Ishikawa (cell line): ENCODE data around the gene YWHAB.

Experiments
- CEBPB ChIP-seq: IDR thresholded peaks from 2 replicates; pipeline ENCODE4 v1.6.1; 2012
- CREB1 ChIP-seq: IDR thresholded peaks from 2 replicates; pipeline ENCODE4 v1.6.1; 2012; ENCODE audit warnings: low read depth
- EGR1 ChIP-seq: IDR thresholded peaks from 2 replicates; pipeline ENCODE4 v1.6.1; 2012
- EP300 ChIP-seq: IDR thresholded peaks from 2 replicates; pipeline ENCODE4 v1.6.1; 2012; ENCODE audit warnings: borderline replicate concordance
- FOXM1 ChIP-seq: IDR thresholded peaks from 2 replicates; pipeline ENCODE4 v1.6.1; 2012; ENCODE audit warnings: low read depth, borderline replicate concordance
- NFIC ChIP-seq: IDR thresholded peaks from 2 replicates; pipeline ENCODE4 v1.6.1; 2012
- RAD21 ChIP-seq: IDR thresholded peaks from 2 replicates; pipeline ENCODE4 v1.6.1; 2012; ENCODE audit warnings: low read depth
- TAF1 ChIP-seq: IDR thresholded peaks from 2 replicates; pipeline ENCODE4 v1.6.1; 2012; ENCODE audit warnings: low read depth, mild to moderate bottlenecking
- TCF12 ChIP-seq: IDR thresholded peaks from 2 replicates; pipeline ENCODE4 v1.6.1; 2012; ENCODE audit warnings: low read depth
- TEAD4 ChIP-seq: IDR thresholded peaks from 2 replicates; pipeline ENCODE4 v1.6.1; 2012
- YY1 ChIP-seq: IDR thresholded peaks from 2 replicates; pipeline ENCODE4 v1.6.1; 2012; ENCODE audit warnings: low read depth
- ZBTB7A ChIP-seq: IDR thresholded peaks from 2 replicates; pipeline ENCODE4 v1.6.1; 2012; ENCODE audit warnings: low read depth
- TF ChIP-seq, protein P1 (sequence below): IDR thresholded peaks from 2 replicates; pipeline ENCODE4 v1.6.1; 2012
- TF ChIP-seq, protein P2 (sequence below): IDR thresholded peaks from 2 replicates; pipeline ENCODE4 v1.6.1; 2012; ENCODE audit warnings: low read depth, mild to moderate bottlenecking
- TF ChIP-seq, protein P3 (sequence below): IDR thresholded peaks from 2 replicates; pipeline ENCODE4 v1.6.1; 2012

The YWHAB gene

DNA sequence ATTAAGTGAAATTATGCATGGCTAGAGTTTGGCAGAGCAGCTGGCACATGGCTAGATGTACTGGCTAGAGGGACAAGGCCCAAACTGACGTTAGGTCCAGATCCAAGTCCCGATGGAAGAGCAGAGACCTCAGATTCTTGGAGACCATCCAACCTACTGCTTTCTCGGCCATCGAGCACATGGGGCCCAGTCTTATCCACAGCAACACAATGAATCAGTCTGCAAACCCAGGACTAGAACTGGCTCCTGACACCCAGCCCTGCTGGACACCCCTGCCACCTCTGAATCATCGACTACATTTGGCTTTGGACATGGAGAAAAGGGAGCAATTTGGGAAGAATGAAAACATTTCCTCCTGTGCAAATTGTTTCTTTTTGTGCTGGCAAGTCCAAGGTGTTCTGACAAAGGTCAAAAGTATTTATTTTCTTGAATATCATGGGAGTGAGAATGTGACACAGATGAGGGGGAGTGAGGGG lies 23.9 kb upstream of the YWHAB start:
- peak; percentile 21; the same call in 1 of the 2 replicates for TF ChIP-seq TCF12
- TF ChIP-seq CREB1: no peak
- TF ChIP-seq TEAD4: no peak
- TF ChIP-seq, protein P1, sequence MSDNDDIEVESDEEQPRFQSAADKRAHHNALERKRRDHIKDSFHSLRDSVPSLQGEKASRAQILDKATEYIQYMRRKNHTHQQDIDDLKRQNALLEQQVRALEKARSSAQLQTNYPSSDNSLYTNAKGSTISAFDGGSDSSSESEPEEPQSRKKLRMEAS: 0 out of 2 replicates have a peak, but pooled peaks have one; percentile 45
- TF ChIP-seq TAF1: no peak
- TF ChIP-seq RAD21: no peak
- TF ChIP-seq EGR1: no peak
- TF ChIP-seq NFIC: peak; percentile 25; the same call in 1 of the 2 replicates
- no peak for TF ChIP-seq ZBTB7A
- no peak for TF ChIP-seq EP300

DNA sequence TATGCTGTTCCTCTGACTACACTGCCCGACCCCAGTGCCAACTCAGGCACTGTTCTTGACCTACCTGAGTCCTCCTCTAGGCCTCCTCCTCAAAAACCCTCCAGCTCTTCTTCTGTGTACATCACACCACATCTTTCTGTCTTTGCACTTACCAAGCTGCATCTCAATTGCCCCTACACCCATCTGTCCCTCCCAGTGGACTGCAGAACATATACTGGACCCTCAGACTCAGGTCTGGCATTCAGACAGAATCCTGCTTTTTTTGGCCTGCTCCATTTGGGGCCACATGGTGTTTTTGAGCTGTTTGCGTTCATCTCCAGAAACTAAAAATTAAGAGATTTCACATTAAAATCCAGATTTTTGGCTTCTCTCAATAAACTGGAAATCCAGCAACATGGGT lies 23.2 kb upstream of the YWHAB start:
- TF ChIP-seq, protein P1: no peak
- TF ChIP-seq FOXM1: no peak
- TF ChIP-seq, protein P2, sequence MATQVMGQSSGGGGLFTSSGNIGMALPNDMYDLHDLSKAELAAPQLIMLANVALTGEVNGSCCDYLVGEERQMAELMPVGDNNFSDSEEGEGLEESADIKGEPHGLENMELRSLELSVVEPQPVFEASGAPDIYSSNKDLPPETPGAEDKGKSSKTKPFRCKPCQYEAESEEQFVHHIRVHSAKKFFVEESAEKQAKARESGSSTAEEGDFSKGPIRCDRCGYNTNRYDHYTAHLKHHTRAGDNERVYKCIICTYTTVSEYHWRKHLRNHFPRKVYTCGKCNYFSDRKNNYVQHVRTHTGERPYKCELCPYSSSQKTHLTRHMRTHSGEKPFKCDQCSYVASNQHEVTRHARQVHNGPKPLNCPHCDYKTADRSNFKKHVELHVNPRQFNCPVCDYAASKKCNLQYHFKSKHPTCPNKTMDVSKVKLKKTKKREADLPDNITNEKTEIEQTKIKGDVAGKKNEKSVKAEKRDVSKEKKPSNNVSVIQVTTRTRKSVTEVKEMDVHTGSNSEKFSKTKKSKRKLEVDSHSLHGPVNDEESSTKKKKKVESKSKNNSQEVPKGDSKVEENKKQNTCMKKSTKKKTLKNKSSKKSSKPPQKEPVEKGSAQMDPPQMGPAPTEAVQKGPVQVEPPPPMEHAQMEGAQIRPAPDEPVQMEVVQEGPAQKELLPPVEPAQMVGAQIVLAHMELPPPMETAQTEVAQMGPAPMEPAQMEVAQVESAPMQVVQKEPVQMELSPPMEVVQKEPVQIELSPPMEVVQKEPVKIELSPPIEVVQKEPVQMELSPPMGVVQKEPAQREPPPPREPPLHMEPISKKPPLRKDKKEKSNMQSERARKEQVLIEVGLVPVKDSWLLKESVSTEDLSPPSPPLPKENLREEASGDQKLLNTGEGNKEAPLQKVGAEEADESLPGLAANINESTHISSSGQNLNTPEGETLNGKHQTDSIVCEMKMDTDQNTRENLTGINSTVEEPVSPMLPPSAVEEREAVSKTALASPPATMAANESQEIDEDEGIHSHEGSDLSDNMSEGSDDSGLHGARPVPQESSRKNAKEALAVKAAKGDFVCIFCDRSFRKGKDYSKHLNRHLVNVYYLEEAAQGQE: no peak
- TF ChIP-seq YY1: no peak
- no peak for TF ChIP-seq TAF1
- no peak for TF ChIP-seq ZBTB7A
- no peak for TF ChIP-seq TCF12
- no peak for TF ChIP-seq CREB1
- TF ChIP-seq, protein P3, sequence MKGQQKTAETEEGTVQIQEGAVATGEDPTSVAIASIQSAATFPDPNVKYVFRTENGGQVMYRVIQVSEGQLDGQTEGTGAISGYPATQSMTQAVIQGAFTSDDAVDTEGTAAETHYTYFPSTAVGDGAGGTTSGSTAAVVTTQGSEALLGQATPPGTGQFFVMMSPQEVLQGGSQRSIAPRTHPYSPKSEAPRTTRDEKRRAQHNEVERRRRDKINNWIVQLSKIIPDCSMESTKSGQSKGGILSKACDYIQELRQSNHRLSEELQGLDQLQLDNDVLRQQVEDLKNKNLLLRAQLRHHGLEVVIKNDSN: no peak
- no peak for TF ChIP-seq NFIC
- TF ChIP-seq EP300: no peak
- TF ChIP-seq TEAD4: no peak
- no peak for TF ChIP-seq RAD21
- TF ChIP-seq EGR1: no peak
- no peak for TF ChIP-seq CEBPB

DNA sequence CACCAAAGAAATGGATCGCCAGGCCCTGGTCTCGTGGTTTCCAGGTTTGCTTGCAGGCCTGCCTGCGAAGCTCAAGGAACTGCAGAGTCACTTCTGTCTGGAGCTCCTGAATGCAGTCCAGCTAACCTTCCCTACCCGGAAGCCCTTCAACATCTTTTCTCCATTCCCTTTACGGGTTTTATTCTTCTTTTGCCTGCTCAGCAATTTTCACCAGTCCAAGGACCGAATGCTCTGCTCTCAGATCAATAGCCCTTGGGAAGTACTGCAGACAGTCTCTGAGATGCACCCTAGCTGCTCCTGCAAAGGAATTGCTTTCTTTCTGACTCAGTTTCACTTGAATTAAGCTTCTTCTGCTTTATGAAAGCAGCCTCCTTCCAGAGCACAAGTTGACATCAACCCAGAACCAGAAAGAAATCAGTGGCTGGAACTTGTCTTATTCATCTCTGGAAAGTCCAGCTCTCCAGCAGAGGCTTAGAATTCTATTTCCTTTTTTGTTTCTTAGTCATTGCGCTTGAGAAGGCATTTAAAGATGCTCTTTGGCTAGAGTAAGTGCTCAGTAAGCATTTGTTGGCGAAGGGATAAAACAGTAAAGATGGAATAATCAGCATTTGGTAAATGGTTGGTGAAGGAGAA lies 18.7 kb upstream of the YWHAB start:
- TF ChIP-seq, protein P1: no peak
- TF ChIP-seq CREB1 (no peak), RAD21 (no peak), TEAD4 (no peak), FOXM1 (no peak)

DNA sequence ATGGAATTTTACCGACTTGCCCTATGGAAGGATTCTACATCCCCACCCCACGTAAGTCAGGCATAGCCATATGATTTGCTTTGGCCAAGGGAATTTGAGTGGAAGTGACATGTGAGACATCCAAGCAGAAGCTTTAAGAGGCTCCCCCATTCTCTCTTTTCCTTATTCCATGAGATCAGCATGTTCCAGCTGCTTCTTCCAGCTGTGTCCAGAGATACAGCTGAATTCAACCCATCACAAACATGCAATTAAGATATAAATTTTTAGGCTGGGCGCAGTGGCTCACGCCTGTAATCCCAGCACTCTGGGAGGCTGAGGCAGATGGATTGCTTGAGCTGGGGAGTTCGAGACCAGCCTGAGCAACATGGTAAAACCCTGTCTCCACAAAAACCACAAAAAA lies 16.0 kb upstream of the YWHAB start:
- TF ChIP-seq FOXM1: no peak
- no peak for TF ChIP-seq ZBTB7A
- no peak for TF ChIP-seq EP300
- TF ChIP-seq YY1: no peak
- TF ChIP-seq, protein P3: no peak
- TF ChIP-seq EGR1: no peak
- TF ChIP-seq TCF12: no peak

DNA sequence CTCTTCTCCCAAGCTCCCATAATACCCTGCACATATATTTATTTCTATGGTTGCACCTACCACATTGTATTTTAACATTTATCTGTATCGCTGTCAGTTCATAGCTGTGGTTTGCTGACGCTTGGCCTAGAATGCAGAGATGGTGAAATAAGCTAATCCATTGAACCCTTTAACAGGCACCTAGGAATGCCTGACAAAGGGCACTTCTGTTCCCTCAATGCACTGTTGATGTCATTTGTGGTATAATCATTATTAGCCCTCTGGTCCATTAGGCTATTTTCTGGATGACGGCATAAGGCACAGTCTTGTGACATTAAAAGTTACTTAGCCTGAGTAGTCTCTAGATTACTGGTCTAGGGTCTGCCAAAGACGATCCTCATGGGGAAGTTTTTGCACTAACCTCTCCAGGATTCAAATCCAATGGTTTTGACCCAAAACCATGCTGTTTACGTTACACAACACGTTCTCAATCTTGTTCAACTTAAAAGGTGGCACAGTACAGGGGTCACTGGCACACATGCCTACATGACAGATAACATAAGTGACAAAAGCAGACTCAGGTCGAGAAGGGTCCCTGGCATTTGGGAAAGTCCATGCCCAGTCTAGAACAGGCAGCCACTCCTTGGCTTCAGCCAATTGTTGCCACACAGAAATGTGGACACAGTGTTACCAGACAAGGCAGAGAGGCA lies 2.1 kb upstream of the YWHAB start:
- no peak for TF ChIP-seq YY1

DNA sequence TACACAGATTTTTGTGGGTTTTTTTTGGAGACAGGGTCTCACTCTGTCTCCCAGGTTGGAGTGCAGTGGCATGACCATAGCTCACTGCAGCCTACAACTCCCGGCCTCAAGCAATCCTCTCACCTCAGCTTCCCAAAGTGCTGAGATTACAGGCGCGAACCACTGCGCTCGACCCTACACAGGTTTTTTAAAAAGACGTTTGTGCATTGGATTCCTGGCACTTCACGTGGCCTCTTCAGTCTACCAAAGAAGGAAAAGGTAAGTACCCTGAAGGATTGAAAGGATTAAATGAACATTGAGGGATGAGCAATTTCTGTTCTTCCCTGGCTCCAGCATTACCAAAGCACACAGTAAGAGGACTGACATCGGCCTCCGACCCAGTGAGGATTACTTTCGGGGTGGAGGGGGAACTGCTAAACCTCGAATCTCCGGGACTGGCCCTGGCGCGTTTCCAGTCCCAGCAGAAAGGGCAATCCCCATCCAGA lies 556 bp upstream of the YWHAB start:
- TF ChIP-seq EP300 (no peak), ZBTB7A (no peak), TEAD4 (no peak), YY1 (no peak)
- TF ChIP-seq, protein P1: no peak
- TF ChIP-seq, protein P3: no peak
- TF ChIP-seq, protein P2: no peak
